ENCODE data around the gene NISCH.

The NISCH gene

GRCh38 chr3:52517796-52518722, 62.7 kb downstream of the NISCH start:
- TF ChIP-seq, protein P1, sequence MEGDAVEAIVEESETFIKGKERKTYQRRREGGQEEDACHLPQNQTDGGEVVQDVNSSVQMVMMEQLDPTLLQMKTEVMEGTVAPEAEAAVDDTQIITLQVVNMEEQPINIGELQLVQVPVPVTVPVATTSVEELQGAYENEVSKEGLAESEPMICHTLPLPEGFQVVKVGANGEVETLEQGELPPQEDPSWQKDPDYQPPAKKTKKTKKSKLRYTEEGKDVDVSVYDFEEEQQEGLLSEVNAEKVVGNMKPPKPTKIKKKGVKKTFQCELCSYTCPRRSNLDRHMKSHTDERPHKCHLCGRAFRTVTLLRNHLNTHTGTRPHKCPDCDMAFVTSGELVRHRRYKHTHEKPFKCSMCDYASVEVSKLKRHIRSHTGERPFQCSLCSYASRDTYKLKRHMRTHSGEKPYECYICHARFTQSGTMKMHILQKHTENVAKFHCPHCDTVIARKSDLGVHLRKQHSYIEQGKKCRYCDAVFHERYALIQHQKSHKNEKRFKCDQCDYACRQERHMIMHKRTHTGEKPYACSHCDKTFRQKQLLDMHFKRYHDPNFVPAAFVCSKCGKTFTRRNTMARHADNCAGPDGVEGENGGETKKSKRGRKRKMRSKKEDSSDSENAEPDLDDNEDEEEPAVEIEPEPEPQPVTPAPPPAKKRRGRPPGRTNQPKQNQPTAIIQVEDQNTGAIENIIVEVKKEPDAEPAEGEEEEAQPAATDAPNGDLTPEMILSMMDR (IDR thresholded peaks at IDR 0.05; ENCODE audit: borderline replicate concordance, control extremely low read depth, extremely low read depth, insufficient read depth, missing control alignments), result no peak
- no peak for DNase-seq (ENCODE audit: low spot score)
- in situ Hi-C loops (cut with MboI; ENCODE audit: low sequenced_read_pairs, unreplicated experiment), result no loop called here

GRCh38 chr3:52518723-52519444, 63.5 kb downstream of the NISCH start:
- TF ChIP-seq, protein P1 (IDR thresholded peaks at IDR 0.05; ENCODE audit: borderline replicate concordance, control extremely low read depth, extremely low read depth, insufficient read depth, missing control alignments), result no peak
- DNase-seq (ENCODE audit: low spot score), result no peak
- in situ Hi-C loops (cut with MboI; ENCODE audit: low sequenced_read_pairs, unreplicated experiment), result no loop called here

DNA sequence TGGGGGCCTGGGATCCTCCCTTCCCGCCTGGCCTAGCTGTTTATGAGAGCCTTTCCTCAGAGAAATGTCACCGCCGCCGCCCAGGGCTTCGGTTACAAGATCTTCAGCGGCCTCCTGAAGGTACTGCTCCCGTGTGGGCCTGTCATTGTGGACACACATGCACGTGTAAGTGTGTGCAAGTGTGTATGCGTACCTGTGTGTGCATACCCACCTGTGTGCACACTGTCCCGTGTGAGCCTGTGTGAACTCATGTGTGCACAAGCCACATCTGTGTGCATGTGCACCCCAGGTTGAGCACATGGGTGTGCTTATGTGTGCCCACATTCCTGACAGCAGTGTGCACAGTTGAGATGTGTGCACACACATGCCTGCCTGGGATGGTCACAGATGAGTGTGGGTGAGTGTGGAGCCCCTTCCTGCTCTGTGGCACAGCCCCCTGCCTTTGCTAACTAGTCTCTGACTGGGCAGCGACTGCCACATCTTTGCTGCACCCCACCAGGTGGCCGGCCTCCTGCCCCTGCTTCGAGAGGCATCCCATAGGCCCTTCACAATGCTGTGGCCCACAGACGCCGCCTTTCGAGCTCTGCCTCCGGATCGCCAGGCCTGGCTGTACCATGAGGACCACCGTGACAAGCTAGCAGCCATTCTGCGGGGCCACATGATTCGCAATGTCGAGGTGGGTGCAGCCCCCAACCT, 64.2 kb downstream of the NISCH start:
- no peak for DNase-seq (ENCODE audit: low spot score)
- in situ Hi-C loops (cut with MboI; ENCODE audit: low sequenced_read_pairs, unreplicated experiment), result no loop called here
- TF ChIP-seq, protein P1 (IDR thresholded peaks at IDR 0.05; ENCODE audit: borderline replicate concordance, control extremely low read depth, extremely low read depth, insufficient read depth, missing control alignments), result no peak

- in situ Hi-C loops (cut with MboI; ENCODE audit: low sequenced_read_pairs, unreplicated experiment), result no loop called here
- DNase-seq (ENCODE audit: low spot score), result no peak
- TF ChIP-seq, protein P1 (IDR thresholded peaks at IDR 0.05; ENCODE audit: borderline replicate concordance, control extremely low read depth, extremely low read depth, insufficient read depth, missing control alignments), result no peak
Measured at GRCh38 chr3:52520141-52520667, 64.8 kb downstream of the NISCH start.

DNA sequence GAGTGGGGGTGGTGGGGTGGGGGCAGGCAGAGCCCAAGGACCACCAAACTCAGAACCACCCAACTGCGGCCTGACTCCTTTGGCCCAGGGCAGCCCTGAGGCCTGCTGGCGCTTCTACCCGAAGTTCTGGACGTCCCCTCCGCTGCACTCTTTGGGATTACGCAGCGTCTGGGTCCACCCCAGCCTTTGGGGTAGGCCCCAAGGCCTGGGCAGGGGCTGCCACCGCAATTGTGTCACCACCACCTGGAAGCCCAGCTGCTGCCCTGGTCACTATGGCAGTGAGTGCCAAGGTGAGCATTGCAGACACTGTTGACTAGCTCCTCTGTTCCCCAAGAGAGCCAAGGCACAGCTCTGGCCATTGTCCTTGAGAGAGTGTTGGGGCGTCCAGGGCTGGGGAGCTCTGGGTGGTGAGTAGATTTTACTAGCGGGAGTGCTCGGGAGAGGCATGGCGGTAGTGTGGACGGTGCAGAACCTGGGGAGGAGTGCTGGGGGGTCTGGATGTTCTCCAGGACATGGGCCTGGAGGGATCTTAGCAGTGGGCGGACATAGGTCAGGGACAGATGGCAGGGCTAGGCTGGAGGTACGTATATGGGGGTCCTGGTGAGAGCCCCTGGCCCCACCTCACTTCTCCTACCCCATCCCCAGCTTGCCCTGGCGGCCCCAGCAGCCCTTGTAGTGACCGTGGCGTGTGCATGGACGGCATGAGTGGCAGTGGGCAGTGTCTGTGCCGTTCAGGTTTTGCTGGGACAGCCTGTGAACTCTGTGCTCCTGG, 65.5 kb downstream of the NISCH start:
- no peak for DNase-seq (ENCODE audit: low spot score)
- TF ChIP-seq, protein P1 (IDR thresholded peaks at IDR 0.05; ENCODE audit: borderline replicate concordance, control extremely low read depth, extremely low read depth, insufficient read depth, missing control alignments), result no peak
- in situ Hi-C loops (cut with MboI; ENCODE audit: low sequenced_read_pairs, unreplicated experiment), result no loop called here
